ENCODE results near the gene RTN1. TPM values are rescaled to one million over a fixed set of nuclear protein-coding genes. Genes with fewer than 3 reads are reported as not detected.

Gene RTN1
- total RNA-seq, 1 donor from 2014 or later = 18.0 TPM

GRCh38 chr14:59634617-59635016, 236.0 kb downstream of the RTN1 start:
- peaks cover 13% of the 10 kb centered on the region for H3K36me3 Mint-ChIP-seq (ENCODE audit: low read depth)
- peaks cover 14% of the 10 kb centered on the region for H3K9me3 Mint-ChIP-seq
- no peak overlapping the region for H3K4me3 Mint-ChIP-seq
- H3K4me1 Mint-ChIP-seq = peaks cover 7% of the 10 kb centered on the region
- peaks cover 38% of the 10 kb centered on the region for H3K27me3 Mint-ChIP-seq (ENCODE audit: low read depth)
- no peak for TF ChIP-seq CTCF (conservative IDR thresholded peaks at IDR 0.05)
- H3K27ac Mint-ChIP-seq (ENCODE audit: unreplicated experiment) = no peak overlapping the region
- DNase-seq (ENCODE audit: low read depth, low spot score) = no peak

GRCh38 chr14:59633486-59633885, 237.1 kb downstream of the RTN1 start:
- no peak for TF ChIP-seq CTCF (conservative IDR thresholded peaks at IDR 0.05)
- Mint-ChIP-seq H3K9me3 (peaks cover 14% of the 10 kb centered on the region), H3K4me1 (peaks cover 7% of the 10 kb centered on the region), H3K36me3 (ENCODE audit: low read depth) (peaks cover 13% of the 10 kb centered on the region), H3K27me3 (ENCODE audit: low read depth) (peaks cover 50% of the 10 kb centered on the region), H3K27ac (ENCODE audit: unreplicated experiment) (no peak overlapping the region), H3K4me3 (no peak overlapping the region)
- no peak for DNase-seq (ENCODE audit: low read depth, low spot score)

GRCh38 chr14:59632381-59632780, 238.2 kb downstream of the RTN1 start:
- Mint-ChIP-seq H3K27me3 (ENCODE audit: low read depth) (peaks cover 61% of the 10 kb centered on the region), H3K27ac (ENCODE audit: unreplicated experiment) (no peak overlapping the region), H3K4me1 (peaks cover 7% of the 10 kb centered on the region), H3K9me3 (peaks cover 10% of the 10 kb centered on the region), H3K4me3 (no peak overlapping the region), H3K36me3 (ENCODE audit: low read depth) (peaks cover 8% of the 10 kb centered on the region)
- peak; percentile 65 for TF ChIP-seq CTCF (conservative IDR thresholded peaks at IDR 0.05)
- peak; percentile 35 for DNase-seq (ENCODE audit: low read depth, low spot score)

- peak; percentile 47 for TF ChIP-seq CTCF (conservative IDR thresholded peaks at IDR 0.05)
- Mint-ChIP-seq H3K9me3 (peaks cover 10% of the 10 kb centered on the region), H3K36me3 (ENCODE audit: low read depth) (peaks cover 3% of the 10 kb centered on the region), H3K27ac (ENCODE audit: unreplicated experiment) (no peak overlapping the region), H3K4me1 (peaks cover 7% of the 10 kb centered on the region), H3K27me3 (ENCODE audit: low read depth) (peaks cover 70% of the 10 kb centered on the region), H3K4me3 (peak overlapping the region; percentile 47)
- DNase-seq (ENCODE audit: low read depth, low spot score) = no peak
Measured at GRCh38 chr14:59631237-59631636, 239.3 kb downstream of the RTN1 start.

- Mint-ChIP-seq H3K27ac (ENCODE audit: unreplicated experiment) (no peak overlapping the region), H3K4me1 (peaks cover 7% of the 10 kb centered on the region), H3K9me3 (peaks cover 8% of the 10 kb centered on the region), H3K36me3 (ENCODE audit: low read depth) (peaks cover 3% of the 10 kb centered on the region), H3K4me3 (peak overlapping the region; percentile 85), H3K27me3 (ENCODE audit: low read depth) (peaks cover 70% of the 10 kb centered on the region)
- TF ChIP-seq CTCF (conservative IDR thresholded peaks at IDR 0.05) = peak; percentile 15
- DNase-seq (ENCODE audit: low read depth, low spot score) = peak; percentile 25
Measured at GRCh38 chr14:59630288-59630963, 240.2 kb downstream of the RTN1 start.
